Muscle of arm (tissue), 14 donors: ENCODE data around the gene CBLN3. TPM values are rescaled to one million over a fixed set of nuclear protein-coding genes. Genes with fewer than 3 reads are reported as not detected.
"Not testable (repeated sequence)": the region's sequence is repeated elsewhere in the genome, so short reads cannot be mapped to it uniquely, and the experiment has no call there.

Experiments used
- DNase-seq: peaks from one replicate; pipeline ENCODE4 v3.0.0-alpha.2; 2013
- long read RNA-seq, 11 donors: transcript quantifications; one replicate each; lab custom pipeline, GENCODE V29; 2026
- polyA plus RNA-seq, 12 donors: library from polyadenylated mRNA; unstranded; fragments of 120-200 nt; gene quantifications; one replicate each; pipeline ENCODE4 v1.2.1, GENCODE V29; 2013; ENCODE audit not compliant: insufficient read length in 12 of 12

The CBLN3 gene
- 1 to 10 TPM in 11 of 12 donors, not detected in 1; 1.6 to 7.4 (median 2.2) TPM for polyA plus RNA-seq
- long read RNA-seq, donor 1, partial matches to known transcripts = 0 of 2 reads
- long read RNA-seq, donor 1, other reads (novel, unspliced or antisense) = 0 of 2 reads
- long read RNA-seq, donor 2 = 0 reads
- long read RNA-seq, donor 3, partial matches to known transcripts = 0 of 1 reads
- long read RNA-seq, donor 3, other reads (novel, unspliced or antisense) = 0 of 1 reads
- long read RNA-seq, donor 4 = 0 reads
- long read RNA-seq, donor 5, partial matches to known transcripts = 0 of 2 reads
- long read RNA-seq, donor 5, other reads (novel, unspliced or antisense) = 0 of 2 reads
- long read RNA-seq, donor 6 = 0 reads
- long read RNA-seq, donor 7, partial matches to known transcripts = 0 of 1 reads
- long read RNA-seq, donor 7, other reads (novel, unspliced or antisense) = 0 of 1 reads
- long read RNA-seq, donor 8, partial matches to known transcripts = 0 of 3 reads
- long read RNA-seq, donor 8, other reads (novel, unspliced or antisense) = 0 of 3 reads
- long read RNA-seq, donor 9 = 0 reads
- long read RNA-seq, donor 10 = 0 reads
- long read RNA-seq, donor 11, partial matches to known transcripts = 0 of 1 reads
- long read RNA-seq, donor 11, other reads (novel, unspliced or antisense) = 0 of 1 reads

DNA sequence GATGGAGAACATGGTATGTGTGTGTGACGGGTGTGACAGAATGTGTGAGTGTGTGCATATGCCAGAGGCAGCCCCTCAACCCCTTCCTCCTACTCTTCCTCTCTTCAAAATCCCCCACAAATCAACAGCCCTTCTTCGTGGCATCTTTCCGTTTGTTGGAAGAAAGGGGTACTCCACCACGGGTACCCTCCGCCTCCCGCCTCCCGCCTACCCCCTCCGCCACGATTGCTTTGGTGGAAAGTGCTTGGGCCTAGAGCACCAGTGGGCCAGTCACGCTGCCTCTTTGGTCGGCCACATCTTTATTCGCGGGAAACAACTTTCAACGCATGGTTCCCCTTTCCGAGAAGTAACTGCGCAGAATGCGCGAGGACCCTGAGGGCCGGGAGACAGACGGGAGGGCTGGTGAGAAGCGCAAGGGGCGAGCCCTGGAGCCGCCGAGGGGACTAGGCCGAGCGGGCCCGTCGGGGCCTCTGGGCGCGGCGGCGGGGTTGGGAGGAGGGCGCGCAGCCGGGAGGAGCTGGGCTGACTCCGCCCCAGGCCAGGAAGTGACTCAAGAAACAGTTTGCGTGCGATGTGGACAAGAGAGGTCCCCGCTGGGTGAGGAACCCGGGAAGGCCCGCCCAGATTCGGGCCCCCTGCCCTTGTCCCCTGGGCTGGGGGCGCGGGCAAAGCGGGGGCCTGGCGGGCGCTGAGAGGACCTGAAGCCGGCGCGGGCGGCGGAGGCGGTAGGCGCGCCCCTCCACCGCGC, at the start of gene CBLN3, which contains the start of gene KHNYN:
Gene CBLN3 (minus strand): TSS at position 274 of the 748 bp plus-strand sequence. CDS start 614 bp downstream, outside the sequence.
Gene KHNYN (plus strand): TSS at position 560 of the 748 bp plus-strand sequence. CDS start 777 bp downstream, outside the sequence.
- peak; percentile 92 for DNase-seq

DNA sequence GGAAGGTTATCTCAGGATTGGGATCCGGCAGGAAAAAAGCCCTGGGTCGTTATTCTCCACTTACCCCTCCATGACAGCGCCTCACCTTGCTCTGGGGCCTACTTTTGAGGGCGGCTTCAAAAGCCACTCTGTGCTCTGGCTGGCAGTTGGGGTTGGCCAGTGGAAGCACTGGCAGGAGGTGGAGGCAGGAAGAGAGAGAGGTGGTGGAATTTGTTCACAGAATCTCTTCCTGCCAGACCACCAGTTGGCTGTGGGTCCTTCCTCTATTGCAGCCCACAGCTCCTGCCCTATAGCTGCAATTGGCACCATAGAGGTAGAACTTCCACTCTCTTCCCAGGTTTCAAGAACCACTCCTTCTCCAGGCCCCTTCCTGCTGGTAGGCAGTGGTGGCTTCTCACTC, 45.8 kb upstream of the CBLN3 start:
- DNase-seq = no peak

DNA sequence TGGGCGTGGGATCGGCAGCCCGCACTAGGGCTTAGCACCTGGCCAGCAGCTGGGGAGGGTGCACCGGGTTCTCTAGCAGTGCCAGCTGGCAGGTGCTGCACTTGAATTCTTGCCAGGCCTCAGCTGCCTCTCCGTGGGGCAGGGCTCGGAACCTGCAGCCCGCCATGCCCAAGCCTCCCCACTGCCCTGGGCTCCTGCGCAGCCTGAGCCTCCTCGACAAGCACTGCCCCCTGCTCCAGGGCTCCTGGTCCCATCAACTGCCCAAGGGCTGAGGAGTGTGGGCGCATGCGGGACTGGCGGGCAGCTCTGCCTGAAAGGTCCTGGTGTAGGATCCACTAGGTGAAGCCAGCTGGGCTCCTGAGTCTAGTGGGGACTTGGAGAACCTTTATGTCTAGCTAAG, 43.7 kb upstream of the CBLN3 start:
- DNase-seq = no peak

DNA sequence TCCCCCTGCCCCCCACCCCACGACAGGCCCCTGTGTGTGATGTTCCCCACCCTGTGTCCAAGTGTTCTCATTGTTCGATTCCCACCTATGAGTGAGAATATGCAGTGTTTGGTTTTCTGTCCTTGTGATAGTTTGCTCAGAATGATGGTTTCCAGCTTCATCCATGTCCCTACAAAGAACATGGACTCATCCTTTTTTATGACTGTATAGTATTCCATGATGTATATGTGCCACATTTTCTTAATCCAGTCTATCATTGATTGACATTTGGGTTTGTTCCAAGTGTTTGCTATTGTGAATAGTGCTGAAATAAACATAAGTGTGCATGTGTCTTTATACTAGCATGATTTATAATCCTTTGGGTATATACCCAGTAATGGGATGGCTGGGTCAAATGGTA, 41.0 kb upstream of the CBLN3 start:
- DNase-seq = not testable (repeated sequence)

DNA sequence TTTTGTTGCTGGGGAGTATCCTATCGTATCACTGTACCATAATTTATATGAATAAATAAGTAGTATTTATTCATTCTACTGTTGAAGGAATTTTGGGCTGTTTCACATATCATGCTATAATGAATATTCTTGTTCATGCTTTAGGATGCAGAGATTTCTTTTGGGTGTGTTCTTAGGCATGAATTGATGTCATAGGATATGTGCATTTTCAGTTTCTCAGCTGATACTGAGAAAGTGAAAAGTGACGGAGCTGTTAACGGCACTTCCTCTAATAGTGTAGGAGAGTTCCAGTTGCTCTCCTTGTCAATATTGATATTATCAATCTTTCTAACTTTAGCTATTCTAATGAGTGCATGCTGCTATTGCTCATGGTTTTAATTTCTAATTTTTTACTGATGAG, 36.3 kb upstream of the CBLN3 start:
- DNase-seq = no peak

DNA sequence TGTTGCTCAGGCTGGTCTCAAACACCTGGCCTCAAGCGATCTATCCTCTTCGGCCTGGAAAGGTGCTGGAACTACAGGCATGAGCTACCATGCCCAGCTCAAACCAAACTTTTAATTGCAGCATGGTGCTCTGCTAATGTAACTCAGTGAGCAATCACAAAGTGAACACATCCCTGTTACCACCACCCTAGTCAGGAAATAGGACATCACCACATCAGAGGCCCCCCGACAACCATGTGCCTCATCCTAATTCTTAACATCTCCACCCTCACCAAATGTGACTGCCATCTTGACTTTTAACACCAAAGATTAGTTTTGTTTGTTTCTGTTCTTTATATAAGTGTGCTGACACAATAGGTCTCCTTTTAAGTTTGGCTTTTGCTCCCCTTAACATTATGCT, 35.9 kb upstream of the CBLN3 start:
- no peak for DNase-seq

DNA sequence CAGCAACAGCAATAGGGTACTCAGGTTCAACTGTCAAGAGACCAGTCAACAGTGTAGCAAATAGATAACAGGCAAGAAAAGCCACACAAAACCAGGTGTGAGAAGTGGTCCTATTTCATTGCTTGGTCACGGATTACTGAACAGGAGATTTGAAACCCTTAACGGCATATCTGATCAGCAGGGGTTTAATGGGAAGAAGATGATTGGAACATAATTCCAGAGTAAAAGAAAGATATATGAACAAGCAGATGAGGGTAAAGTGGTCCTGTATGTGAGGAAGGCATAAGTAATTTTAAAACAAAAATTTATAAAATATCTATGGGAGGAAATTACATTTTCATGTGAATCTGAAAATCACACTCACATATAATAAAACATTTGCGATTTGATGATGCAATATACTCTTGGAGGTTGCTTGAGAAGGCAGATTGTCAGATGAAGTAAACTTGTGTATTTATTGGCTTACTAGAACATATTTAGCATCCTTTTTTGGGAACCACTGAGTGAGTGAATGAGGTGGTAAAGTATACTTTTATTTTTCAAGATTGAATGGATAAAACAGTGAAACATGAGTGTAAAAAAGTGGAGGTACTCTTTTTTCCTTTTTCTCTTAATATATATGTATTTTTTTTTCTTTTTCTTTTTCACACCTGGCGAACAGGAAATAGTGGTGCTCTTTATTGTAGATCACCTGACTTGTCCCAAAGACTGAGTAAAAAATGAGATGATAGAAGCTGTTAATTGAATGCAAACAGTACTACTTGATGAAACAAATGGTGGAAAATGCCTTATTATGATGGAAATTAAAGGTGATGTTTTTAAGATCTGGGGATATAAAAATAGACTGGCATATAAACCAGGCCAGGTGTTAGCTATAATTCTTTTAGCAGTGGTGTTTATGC, 34.7 kb upstream of the CBLN3 start:
- DNase-seq = no peak

DNA sequence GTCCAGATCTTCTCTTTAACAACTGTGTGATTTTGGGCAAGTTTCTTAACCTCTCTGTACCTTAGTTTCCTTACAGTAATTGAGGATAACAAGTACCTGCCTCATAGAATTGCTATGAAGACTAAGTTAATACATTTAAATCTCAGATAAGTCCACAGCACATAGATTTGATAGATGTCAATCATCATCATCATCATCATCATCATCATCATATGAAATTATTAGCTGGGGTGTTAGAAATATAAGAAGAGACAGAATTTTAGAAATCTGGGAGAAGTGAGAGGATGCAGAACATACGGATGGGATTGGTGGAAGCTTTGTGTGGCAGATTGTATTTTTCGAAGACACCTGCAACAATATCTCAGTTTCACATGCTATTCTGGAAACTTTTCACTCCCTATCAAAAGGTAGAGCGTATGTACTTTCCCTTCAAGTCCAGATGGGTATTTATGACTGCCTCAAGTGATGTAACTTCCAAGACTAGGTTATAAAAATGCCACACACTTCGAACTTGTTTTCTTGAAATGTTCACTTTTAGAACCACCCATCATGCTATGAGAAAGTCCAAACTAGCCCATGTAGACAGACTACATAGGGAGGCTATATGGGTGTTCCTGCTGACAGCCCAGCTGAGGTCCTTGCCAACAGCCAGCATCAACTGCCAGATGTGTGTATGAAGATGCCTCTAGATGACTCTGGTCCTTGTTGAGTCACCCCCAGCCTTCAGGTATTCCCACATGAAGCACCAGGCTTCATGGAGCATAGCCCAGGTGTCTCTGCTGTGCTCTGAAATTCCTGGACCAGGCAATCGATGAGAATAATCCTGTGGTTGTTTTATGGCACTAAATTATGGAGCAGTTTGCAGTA, 33.8 kb upstream of the CBLN3 start:
- DNase-seq = no peak

DNA sequence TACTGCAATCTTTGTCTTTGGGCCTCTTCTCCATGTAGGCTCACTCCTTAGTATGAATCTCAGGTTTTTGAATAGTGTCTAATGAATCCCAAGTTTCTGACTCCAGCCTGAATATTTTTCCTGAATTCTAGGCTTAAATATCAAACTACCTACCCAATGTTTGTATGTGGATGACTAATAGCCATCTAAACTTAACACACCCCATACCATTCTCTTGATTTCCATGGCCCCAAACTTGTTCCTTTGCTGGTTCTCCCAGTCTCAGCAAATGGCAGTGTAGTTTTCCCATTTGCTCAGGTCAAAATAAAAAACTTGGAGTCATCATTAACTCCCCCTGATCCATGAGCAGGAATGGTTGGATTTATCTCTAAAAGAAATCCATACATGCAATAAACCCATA, 31.9 kb upstream of the CBLN3 start:
- no peak for DNase-seq

DNA sequence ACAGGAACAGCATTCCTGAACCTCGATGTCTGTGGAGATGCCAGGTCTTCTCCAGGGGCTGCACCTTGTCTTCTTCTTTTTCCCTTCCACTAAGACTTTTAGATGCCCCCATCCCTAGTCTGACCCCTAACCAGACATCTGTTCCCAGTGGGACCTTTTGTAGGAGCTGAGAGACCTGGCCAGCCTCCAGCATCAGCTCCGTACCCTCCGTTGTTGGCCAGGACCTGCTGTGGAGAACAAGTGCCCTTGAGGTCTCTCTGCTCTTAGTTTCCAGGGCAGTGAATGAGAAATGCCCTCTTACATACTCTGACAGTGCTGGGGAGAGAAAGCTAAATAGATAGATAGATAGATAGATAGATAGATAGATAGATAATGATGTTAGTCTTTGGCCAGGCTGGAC, 29.9 kb upstream of the CBLN3 start:
- DNase-seq = no peak

DNA sequence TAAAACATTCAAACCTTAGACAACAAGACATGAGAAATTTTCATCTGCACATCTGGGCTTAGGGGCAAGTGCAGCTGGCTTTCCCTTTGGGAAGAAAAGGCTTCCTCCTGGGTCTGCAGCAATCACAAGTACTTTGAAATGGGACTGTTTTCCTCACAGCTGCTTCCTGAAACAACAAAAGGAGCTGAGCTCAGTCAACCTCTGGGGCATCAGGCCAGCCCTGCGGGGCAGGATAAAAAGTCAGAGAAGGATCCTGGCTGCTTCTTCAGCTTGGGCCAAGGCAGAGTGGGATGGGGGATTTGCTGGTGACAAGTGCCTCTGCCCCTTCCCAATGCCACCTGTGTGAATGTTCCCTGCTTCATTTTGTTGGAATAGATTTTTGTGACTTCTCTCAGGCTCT, 29.3 kb upstream of the CBLN3 start:
- no peak for DNase-seq

DNA sequence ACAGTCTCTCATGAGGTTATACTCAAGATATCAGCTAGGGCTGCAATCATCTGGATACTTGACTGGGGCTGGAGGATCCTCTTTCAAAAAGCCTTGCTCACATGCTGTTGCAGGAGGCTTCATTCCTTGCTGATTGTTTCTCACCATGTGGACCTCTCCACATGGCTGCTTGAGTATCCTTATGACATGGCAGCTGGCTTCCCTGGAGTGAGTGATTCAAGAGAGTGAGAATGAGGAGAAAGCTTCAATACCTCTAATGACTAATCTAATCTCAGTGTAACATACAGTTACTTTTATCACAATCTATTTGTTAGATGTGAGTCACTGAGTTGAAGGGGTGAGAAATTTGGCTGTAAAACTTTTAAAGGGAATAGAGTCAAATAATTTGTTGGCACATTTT, 27.5 kb upstream of the CBLN3 start:
- no peak for DNase-seq

DNA sequence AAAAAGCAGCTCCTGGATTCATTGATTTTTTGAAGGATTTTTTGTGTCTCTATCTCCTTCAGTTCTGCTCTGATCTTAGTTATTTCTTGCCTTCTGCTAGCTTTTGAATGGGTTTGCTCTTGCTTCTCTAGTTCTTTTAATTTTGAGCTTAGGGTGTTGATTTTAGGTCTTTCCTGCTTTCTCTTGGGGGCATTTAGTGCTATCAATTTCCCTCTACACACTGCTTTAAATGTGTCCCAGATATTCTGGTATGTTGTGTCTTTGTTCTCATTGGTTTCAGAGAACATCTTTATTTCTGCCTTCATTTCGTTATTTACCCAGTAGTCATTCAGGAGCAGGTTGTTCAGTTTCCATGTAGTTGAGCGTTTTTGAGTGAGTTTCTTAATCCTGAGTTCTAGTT, 21.4 kb upstream of the CBLN3 start:
- not testable (repeated sequence) for DNase-seq

DNA sequence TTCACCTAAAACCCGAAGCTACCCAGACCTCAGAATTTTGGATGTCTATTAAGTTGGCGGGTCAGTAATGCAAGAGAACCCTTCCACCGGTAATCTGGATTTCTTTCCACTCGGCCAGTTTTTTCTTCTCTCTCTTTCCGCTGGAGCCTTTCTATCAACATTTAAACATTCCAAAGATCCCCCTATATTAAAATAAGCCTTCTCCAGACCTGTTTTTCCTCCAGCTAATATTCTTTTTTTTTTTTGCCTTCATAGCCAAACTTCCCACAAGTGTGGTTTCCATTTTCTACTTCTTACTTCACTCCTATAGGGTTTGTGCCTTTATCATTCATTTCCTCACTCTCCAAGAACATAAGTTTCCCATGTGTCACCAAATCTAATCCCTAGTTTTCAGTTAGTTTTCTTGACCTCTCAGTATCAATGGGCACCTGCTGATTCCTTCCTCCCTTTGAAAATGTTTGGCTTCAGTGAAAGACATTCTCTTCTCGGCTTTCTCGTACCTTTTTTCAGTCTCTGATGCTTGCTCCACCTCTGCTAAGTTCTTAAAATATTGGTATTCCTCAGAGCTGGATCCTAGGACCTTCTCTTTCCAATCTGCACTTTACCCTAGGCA, 13.7 kb upstream of the CBLN3 start:
- no peak for DNase-seq

DNA sequence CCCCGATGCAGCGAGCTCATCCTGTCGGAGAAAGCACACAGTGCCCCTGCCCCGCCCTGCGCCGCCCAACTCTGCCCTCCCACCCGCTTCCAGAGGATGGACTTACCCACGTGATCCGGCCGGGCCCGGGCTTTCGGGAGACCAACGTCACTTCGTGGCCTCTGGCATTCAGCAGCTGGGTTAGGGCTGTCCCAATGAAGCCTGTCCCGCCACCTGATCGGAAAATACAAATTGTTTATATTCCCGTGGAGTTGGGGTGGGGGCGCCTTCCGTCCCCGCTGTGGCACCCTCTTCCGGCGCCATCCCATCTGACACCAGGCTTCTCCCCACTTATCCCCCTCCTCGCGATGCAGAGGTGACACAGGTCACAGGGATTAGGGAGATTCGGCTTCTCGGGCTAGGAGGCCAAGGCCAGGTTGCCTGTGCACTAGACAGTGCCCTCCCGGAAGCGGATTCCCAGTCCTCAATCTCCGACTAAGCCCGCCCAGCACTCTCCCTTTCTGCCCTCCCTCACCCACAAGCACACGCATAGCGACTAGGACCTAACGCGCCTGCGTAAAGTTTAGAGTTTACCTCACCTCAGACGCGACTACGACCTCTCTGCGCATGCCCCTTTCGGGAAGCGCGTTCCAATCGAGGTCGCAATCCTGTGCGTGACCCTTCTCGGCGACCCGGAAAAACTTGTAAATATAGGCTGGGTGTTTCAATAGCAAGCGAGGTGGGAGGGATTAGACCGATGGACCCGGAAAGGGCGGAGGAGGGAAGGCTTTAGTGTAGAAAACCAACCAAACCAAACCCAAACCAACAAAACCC, 13.0 kb upstream of the CBLN3 start, which contains the start of gene SDR39U1:
Gene SDR39U1 (minus strand): TSS at position 537 of the 813 bp plus-strand sequence. CDS start 7 bp downstream, at position 530.
- peak; percentile 100 for DNase-seq

DNA sequence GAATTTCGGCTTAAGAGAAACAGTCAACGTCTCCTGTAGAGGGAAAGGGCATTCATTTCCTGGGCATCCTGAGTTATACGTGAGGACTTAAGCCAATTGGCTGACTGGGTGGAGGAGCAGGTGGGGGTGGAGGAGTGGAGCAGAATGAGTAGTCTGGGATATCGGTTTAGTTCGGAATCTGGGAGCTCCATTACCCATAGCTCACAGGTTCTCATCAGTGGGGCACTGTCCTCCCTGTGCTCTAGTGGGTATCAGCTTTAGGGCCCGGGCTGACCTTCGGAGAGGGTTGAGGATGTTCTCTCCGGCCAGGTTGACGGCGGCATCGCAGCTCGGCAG, 12.4 kb upstream of the CBLN3 start:
- DNase-seq = no peak

DNA sequence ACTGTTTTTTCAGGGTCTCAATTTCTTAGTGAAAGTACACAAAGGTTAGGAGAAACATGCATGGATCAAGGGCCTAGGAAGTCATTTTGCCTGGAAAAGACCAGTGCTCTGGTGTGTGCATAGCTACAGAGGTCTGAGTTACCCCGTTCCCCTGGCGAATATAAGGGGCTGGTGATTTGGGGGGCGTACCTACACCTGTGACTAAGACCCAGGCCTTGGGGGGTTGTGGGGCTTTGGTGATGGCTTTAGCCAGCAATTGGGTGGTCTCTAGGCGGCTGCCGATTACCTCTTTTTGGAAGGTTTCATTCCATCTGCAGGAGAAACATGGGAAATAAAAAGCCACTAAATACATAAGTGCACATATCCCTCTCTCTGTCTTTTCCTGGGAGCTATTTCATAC, 12.0 kb upstream of the CBLN3 start:
- DNase-seq = no peak

DNA sequence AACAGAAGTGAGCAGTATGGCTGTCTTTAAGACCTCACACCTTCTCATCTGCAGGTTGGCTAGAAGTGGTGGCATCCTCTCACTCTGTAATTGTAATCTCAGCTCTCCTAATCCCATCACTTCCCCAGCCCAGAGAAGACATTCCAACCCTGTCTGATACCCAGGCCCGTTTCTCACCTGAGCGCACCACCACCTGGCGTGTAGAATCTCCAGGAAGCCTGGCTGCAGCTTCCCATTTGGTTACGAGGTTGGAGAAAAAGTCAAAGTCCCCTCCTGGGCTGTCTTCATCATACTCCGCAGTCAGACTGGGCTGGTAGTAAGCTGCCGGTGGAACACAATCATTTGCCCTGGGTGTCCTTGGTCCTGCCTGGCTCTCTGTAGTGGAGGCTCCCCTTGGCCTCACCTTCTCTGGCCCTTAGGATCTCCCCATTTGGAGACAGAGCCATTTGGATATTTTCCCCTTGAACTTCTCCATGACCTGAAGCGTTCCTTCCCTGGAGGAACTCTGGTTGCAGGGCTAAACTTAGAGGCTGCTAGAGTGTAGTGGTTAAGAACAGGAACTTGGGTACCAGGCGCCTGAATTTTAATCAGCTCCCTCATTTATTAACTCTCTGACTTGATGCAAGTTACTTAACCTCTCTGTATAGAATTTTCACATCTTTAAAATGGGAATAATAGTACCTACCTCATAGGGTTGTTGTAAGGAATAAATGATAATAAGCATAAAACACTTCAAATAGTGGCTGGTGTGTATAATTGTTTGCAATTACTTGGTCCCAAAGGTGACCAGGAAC, 11.3 kb upstream of the CBLN3 start:
- DNase-seq = no peak
